Glutamatergic neuron (in vitro differentiated cells): ENCODE measurements around the gene LIF. TPM values are rescaled to one million over a fixed set of nuclear protein-coding genes. Genes with fewer than 3 reads are reported as not detected.

ENCODE experiments used
- DNase-seq: peaks from one replicate; pipeline ENCODE4 v3.0.0; 2022
- H3K27ac Mint-ChIP-seq: one replicate; pipeline ENCODE4 v1.8.0; 2020; ENCODE audit warnings: mild to moderate bottlenecking, mixed read lengths, inconsistent platforms; ENCODE audit not compliant: unreplicated experiment
- H3K27me3 Mint-ChIP-seq: one replicate; pipeline ENCODE4 v1.8.0; 2020; ENCODE audit warnings: mild to moderate bottlenecking, moderate library complexity, mixed read lengths, inconsistent platforms; ENCODE audit not compliant: unreplicated experiment
- H3K36me3 Mint-ChIP-seq: one replicate; pipeline ENCODE4 v1.8.0; 2020; ENCODE audit warnings: mild to moderate bottlenecking, mixed read lengths, inconsistent platforms; ENCODE audit not compliant: unreplicated experiment
- H3K4me1 Mint-ChIP-seq: one replicate; pipeline ENCODE4 v1.8.0; 2020; ENCODE audit warnings: mild to moderate bottlenecking, low read depth, mixed read lengths, inconsistent platforms; ENCODE audit not compliant: unreplicated experiment
- H3K4me3 Mint-ChIP-seq: one replicate; pipeline ENCODE4 v1.8.0; 2020; ENCODE audit warnings: mild to moderate bottlenecking, mixed read lengths, inconsistent platforms; ENCODE audit not compliant: unreplicated experiment
- H3K9me3 Mint-ChIP-seq: one replicate; pipeline ENCODE4 v1.8.0; 2020; ENCODE audit warnings: mild to moderate bottlenecking, moderate library complexity, mixed read lengths, inconsistent platforms; ENCODE audit not compliant: unreplicated experiment
- CTCF ChIP-seq: fragments of 200-600 bp; sonication (generic); IDR thresholded peaks from one replicate; pipeline ENCODE4 v1.5.0; 2021; ENCODE audit not compliant: partially characterized antibody, unreplicated experiment
- total RNA-seq: library from RNA; stranded (reverse); fragmentation: NEBNext Ultra II Directional; extraction: Animal tissue kit (Norgen Biotek cat#: 25700); gene quantifications from one replicate; pipeline ENCODE4 v1.2.1, GENCODE V29; 2021; ENCODE audit not compliant: unreplicated experiment

LIF gene
- total RNA-seq, 1 donor from 2014 or later: 0.29 TPM

GRCh38 chr22:30289980-30290313, 43.4 kb upstream of the LIF start:
- peaks cover 4% of the 10 kb centered on the region for H3K4me1 Mint-ChIP-seq

GRCh38 chr22:30289141-30289979, 42.8 kb upstream of the LIF start, which contains the start of gene CASTOR1:
Gene CASTOR1 (minus strand): TSS chr22:30289505. CDS start chr22:30289497, 8 bp downstream.
- TF ChIP-seq CTCF: peak; percentile 24
- Mint-ChIP-seq H3K4me3 (peak within 1 kb of the TSS; percentile 80), H3K9me3 (peaks cover 2% of the 10 kb centered on the region), H3K36me3 (no peaks in the 10 kb centered on the region), H3K27me3 (peaks cover 6% of the 10 kb centered on the region), H3K27ac (peak within 1 kb of the TSS; percentile 75), H3K4me1 (peaks cover 4% of the 10 kb centered on the region)
- peak; percentile 97 for DNase-seq

More at GRCh38 chr22:30289980-30290313, 43.4 kb upstream of the LIF start:
- Mint-ChIP-seq H3K36me3 (no peaks in the 10 kb centered on the region), H3K4me3 (peak overlapping the region; percentile 68), H3K9me3 (peaks cover 2% of the 10 kb centered on the region), H3K27me3 (peaks cover 6% of the 10 kb centered on the region), H3K27ac (peak overlapping the region; percentile 75)
- DNase-seq: no peak
- TF ChIP-seq CTCF: no peak

- Mint-ChIP-seq H3K4me1 (no peaks in the 10 kb centered on the region), H3K27ac (no peak overlapping the region), H3K9me3 (peaks cover 2% of the 10 kb centered on the region), H3K36me3 (no peaks in the 10 kb centered on the region), H3K27me3 (peaks cover 4% of the 10 kb centered on the region), H3K4me3 (peak overlapping the region; percentile 80)
- no peak for DNase-seq
- no peak for TF ChIP-seq CTCF
Measured at GRCh38 chr22:30288419-30289140, 42.0 kb upstream of the LIF start.

- DNase-seq: peak; percentile 81
- H3K27me3 Mint-ChIP-seq: peaks cover 4% of the 10 kb centered on the region
- peaks cover 2% of the 10 kb centered on the region for H3K9me3 Mint-ChIP-seq
Measured at GRCh38 chr22:30287648-30288418, 41.3 kb upstream of the LIF start.

More at GRCh38 chr22:30287648-30288418, 41.3 kb upstream of the LIF start:
- Mint-ChIP-seq H3K4me3 (peak overlapping the region; percentile 80), H3K36me3 (no peaks in the 10 kb centered on the region), H3K4me1 (no peaks in the 10 kb centered on the region), H3K27ac (no peak overlapping the region)
- peak; percentile 83 for TF ChIP-seq CTCF
